ENCODE measurements around the gene MFSD6.
A peak's percentile ranks its signal among the peaks of the same experiment; 100 is the strongest.

MFSD6 gene

DNA sequence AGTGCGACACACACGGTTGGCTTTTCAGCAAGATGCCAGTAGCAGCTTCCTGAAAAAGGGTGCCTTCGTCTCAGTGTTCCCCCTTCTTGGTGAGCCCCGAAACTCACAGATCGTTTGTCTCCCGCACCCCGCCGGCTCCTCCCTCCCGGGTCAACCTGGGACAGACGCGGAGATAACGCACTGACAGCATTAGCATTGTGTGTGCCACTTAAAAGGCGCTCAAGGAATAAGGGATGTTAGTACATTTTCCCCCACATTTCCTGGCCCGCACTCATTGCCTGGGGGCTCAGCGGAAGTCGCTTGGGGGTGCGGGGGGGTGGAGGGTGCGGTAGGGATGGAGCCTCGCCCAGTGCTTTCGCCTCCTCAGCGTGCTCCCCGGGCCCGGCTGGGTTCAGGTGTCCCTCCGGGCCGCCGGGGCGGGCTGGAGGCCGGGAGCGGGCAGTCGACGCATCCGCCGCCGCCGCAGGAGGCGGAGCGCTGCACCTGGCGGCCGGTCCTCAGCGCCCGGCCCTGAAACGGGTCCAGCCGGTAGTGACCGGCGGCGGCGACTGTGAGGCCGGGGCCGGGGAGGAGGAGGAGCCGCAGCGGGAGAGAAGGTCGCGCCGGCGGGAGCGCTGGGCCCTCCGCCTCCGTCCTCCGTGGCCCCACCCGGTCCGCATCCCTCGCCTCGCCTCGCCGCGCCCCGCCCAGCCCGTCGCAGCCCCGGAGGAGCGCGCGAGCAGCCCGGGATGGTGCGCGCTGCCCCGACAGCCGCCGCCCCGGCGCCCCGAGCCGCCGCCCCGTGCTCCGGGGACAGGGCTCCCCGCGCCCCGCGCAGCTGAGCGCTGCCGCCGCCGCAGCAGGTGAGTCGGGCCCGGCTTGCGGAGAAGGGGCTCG lies at the start of gene MFSD6:
MFSD6 (plus strand) TSS at position 694 of the 876 bp plus-strand sequence. CDS start 27,675 bp downstream, outside the sequence.
- TF ChIP-seq EGR1 (IDR thresholded peaks at IDR 0.05) (no peak), CEBPB (IDR thresholded peaks at IDR 0.05) (no peak), EP300 (IDR thresholded peaks at IDR 0.05; ENCODE audit: borderline replicate concordance) (peak; percentile 20; the same call in 1 of the 2 replicates)

DNA sequence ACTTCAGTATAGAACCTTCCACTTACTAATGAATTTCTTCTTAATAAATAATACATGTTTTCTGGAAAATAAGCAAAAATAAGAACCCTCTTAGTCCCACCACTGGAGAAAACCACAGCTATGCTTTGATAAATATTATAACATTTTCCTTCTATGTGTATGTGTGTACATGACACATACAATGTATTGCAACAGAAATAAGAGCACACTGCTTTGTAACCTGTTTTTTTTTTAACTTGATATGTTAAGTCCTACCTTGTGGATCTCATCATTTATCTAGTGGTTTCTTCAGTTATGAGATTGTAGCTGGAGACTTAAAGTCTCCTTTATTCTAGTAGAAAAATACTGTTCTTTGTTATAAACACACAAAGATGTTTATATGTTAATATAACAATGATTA lies 47.6 kb upstream of the MFSD6 start:
- no peak for TF ChIP-seq TCF12 (IDR thresholded peaks at IDR 0.05; ENCODE audit: low read depth)
- no peak for TF ChIP-seq EGR1 (IDR thresholded peaks at IDR 0.05)
- no peak for TF ChIP-seq EP300 (IDR thresholded peaks at IDR 0.05; ENCODE audit: borderline replicate concordance)

DNA sequence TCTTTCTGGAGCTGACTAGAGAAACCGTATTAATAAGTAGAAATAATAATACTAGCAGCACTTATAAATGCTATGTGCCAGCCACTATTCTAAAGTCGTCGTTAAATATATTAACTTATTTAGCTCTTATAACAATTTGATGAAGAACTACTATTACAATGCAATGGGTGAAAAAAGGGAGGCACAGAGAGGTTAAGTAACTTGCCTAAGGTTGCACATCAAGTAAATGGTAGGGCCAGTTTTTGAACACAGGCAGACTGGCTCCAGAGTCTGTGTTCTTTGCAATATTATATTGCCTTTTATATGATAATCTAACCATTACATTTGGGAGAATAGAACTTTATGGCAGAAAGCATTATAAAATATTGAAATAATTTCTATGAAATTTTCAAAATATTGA lies 47.2 kb upstream of the MFSD6 start:
- no peak for TF ChIP-seq TEAD4 (IDR thresholded peaks at IDR 0.05)
- no peak for TF ChIP-seq ZBTB7A (IDR thresholded peaks at IDR 0.05; ENCODE audit: low read depth)
- TF ChIP-seq EP300 (IDR thresholded peaks at IDR 0.05; ENCODE audit: borderline replicate concordance), result no peak
- no peak for TF ChIP-seq CREB1 (IDR thresholded peaks at IDR 0.05; ENCODE audit: low read depth)
- no peak for TF ChIP-seq TAF1 (IDR thresholded peaks at IDR 0.05; ENCODE audit: low read depth)
- no peak for TF ChIP-seq NFIC (IDR thresholded peaks at IDR 0.05)
- TF ChIP-seq, protein P1, sequence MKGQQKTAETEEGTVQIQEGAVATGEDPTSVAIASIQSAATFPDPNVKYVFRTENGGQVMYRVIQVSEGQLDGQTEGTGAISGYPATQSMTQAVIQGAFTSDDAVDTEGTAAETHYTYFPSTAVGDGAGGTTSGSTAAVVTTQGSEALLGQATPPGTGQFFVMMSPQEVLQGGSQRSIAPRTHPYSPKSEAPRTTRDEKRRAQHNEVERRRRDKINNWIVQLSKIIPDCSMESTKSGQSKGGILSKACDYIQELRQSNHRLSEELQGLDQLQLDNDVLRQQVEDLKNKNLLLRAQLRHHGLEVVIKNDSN (IDR thresholded peaks at IDR 0.05), result no peak
- no peak for TF ChIP-seq TCF12 (IDR thresholded peaks at IDR 0.05; ENCODE audit: low read depth)
- no peak for TF ChIP-seq CEBPB (IDR thresholded peaks at IDR 0.05)
- TF ChIP-seq EGR1 (IDR thresholded peaks at IDR 0.05), result no peak
- TF ChIP-seq RAD21 (IDR thresholded peaks at IDR 0.05; ENCODE audit: low read depth), result no peak
- TF ChIP-seq, protein P2, sequence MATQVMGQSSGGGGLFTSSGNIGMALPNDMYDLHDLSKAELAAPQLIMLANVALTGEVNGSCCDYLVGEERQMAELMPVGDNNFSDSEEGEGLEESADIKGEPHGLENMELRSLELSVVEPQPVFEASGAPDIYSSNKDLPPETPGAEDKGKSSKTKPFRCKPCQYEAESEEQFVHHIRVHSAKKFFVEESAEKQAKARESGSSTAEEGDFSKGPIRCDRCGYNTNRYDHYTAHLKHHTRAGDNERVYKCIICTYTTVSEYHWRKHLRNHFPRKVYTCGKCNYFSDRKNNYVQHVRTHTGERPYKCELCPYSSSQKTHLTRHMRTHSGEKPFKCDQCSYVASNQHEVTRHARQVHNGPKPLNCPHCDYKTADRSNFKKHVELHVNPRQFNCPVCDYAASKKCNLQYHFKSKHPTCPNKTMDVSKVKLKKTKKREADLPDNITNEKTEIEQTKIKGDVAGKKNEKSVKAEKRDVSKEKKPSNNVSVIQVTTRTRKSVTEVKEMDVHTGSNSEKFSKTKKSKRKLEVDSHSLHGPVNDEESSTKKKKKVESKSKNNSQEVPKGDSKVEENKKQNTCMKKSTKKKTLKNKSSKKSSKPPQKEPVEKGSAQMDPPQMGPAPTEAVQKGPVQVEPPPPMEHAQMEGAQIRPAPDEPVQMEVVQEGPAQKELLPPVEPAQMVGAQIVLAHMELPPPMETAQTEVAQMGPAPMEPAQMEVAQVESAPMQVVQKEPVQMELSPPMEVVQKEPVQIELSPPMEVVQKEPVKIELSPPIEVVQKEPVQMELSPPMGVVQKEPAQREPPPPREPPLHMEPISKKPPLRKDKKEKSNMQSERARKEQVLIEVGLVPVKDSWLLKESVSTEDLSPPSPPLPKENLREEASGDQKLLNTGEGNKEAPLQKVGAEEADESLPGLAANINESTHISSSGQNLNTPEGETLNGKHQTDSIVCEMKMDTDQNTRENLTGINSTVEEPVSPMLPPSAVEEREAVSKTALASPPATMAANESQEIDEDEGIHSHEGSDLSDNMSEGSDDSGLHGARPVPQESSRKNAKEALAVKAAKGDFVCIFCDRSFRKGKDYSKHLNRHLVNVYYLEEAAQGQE (IDR thresholded peaks at IDR 0.05; ENCODE audit: low read depth), result no peak
- TF ChIP-seq FOXM1 (IDR thresholded peaks at IDR 0.05; ENCODE audit: borderline replicate concordance, low read depth), result no peak
- TF ChIP-seq YY1 (IDR thresholded peaks at IDR 0.05; ENCODE audit: low read depth), result no peak
- TF ChIP-seq, protein P3, sequence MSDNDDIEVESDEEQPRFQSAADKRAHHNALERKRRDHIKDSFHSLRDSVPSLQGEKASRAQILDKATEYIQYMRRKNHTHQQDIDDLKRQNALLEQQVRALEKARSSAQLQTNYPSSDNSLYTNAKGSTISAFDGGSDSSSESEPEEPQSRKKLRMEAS (IDR thresholded peaks at IDR 0.05), result no peak

DNA sequence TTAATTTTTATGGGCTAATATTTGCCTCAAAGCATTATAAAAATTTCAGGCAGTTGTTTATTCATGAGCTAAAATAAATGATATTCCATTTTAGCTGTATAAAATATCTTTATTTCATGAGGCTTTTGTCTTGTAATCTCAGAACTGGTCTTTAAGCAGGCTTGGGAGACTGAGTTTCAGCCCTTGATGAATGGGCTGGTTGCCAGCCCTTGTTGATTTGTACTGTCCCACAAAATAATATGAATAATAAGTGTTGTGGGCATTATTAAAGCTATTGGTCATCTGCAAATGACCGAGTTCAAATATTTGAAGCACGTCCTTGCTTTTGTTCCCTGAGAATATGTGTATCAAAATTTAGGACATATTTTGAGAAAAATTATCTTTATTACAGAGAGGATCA lies 46.6 kb upstream of the MFSD6 start:
- TF ChIP-seq TAF1 (IDR thresholded peaks at IDR 0.05; ENCODE audit: low read depth) (no peak), NFIC (IDR thresholded peaks at IDR 0.05) (no peak), CREB1 (IDR thresholded peaks at IDR 0.05; ENCODE audit: low read depth) (no peak), EGR1 (IDR thresholded peaks at IDR 0.05) (no peak), YY1 (IDR thresholded peaks at IDR 0.05; ENCODE audit: low read depth) (no peak), CEBPB (IDR thresholded peaks at IDR 0.05) (no peak), FOXM1 (IDR thresholded peaks at IDR 0.05; ENCODE audit: borderline replicate concordance, low read depth) (no peak), EP300 (IDR thresholded peaks at IDR 0.05; ENCODE audit: borderline replicate concordance) (no peak), RAD21 (IDR thresholded peaks at IDR 0.05; ENCODE audit: low read depth) (no peak), ZBTB7A (IDR thresholded peaks at IDR 0.05; ENCODE audit: low read depth) (no peak), TCF12 (IDR thresholded peaks at IDR 0.05; ENCODE audit: low read depth) (no peak), TEAD4 (IDR thresholded peaks at IDR 0.05) (no peak)
- TF ChIP-seq, protein P1 (IDR thresholded peaks at IDR 0.05), result no peak
- TF ChIP-seq, protein P2 (IDR thresholded peaks at IDR 0.05; ENCODE audit: low read depth), result no peak
- TF ChIP-seq, protein P3 (IDR thresholded peaks at IDR 0.05), result no peak

DNA sequence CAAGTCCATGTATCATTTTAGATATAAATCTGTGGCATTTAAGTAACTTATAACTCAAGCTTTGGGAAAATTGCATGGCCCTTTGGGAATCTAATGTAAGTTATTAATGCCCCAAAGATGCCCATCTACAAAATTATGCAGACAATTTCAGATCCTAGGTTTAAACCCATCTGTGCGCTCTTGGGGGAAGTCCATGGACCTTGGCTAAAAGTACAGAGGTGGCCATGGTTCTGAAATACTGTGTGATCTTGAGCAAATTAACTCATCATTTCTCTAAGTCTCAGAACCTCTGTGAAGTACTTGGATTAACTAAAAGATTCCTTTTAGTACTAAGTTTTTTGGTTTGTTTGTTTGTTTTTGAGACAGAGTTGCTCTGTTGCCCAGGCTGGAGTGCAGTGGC lies 45.3 kb upstream of the MFSD6 start:
- TF ChIP-seq ZBTB7A (IDR thresholded peaks at IDR 0.05; ENCODE audit: low read depth) (no peak), TAF1 (IDR thresholded peaks at IDR 0.05; ENCODE audit: low read depth) (no peak), EP300 (IDR thresholded peaks at IDR 0.05; ENCODE audit: borderline replicate concordance) (no peak), FOXM1 (IDR thresholded peaks at IDR 0.05; ENCODE audit: borderline replicate concordance, low read depth) (no peak), CEBPB (IDR thresholded peaks at IDR 0.05) (no peak), TEAD4 (IDR thresholded peaks at IDR 0.05) (no peak), EGR1 (IDR thresholded peaks at IDR 0.05) (no peak), RAD21 (IDR thresholded peaks at IDR 0.05; ENCODE audit: low read depth) (no peak), YY1 (IDR thresholded peaks at IDR 0.05; ENCODE audit: low read depth) (no peak), TCF12 (IDR thresholded peaks at IDR 0.05; ENCODE audit: low read depth) (no peak), CREB1 (IDR thresholded peaks at IDR 0.05; ENCODE audit: low read depth) (no peak), NFIC (IDR thresholded peaks at IDR 0.05) (no peak)
- TF ChIP-seq, protein P2 (IDR thresholded peaks at IDR 0.05; ENCODE audit: low read depth), result no peak
- TF ChIP-seq, protein P3 (IDR thresholded peaks at IDR 0.05), result no peak
- TF ChIP-seq, protein P1 (IDR thresholded peaks at IDR 0.05), result no peak

Measured in Ishikawa (cell line).